ENCODE data around the gene NRG3.

The NRG3 gene

DNA sequence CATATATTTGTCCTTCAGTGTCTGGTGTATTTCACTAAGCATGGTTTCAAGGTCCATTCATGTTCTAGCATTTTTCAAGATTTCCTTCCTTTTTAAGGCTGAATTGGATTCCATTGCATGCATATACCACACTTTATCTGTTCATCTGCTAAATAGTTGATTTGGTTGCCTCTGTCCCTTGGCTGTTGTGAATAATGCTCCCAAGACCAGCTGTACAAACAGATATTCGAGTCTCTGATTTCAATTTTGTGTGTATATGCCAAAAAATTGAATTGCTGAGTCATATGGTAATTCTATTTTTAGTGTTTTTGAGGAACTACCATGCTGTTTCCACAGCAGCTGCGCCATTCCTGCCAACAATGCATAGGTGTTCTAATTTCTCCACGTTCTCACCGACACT, 216.4 kb downstream of the NRG3 start:
- TF ChIP-seq, protein P1, sequence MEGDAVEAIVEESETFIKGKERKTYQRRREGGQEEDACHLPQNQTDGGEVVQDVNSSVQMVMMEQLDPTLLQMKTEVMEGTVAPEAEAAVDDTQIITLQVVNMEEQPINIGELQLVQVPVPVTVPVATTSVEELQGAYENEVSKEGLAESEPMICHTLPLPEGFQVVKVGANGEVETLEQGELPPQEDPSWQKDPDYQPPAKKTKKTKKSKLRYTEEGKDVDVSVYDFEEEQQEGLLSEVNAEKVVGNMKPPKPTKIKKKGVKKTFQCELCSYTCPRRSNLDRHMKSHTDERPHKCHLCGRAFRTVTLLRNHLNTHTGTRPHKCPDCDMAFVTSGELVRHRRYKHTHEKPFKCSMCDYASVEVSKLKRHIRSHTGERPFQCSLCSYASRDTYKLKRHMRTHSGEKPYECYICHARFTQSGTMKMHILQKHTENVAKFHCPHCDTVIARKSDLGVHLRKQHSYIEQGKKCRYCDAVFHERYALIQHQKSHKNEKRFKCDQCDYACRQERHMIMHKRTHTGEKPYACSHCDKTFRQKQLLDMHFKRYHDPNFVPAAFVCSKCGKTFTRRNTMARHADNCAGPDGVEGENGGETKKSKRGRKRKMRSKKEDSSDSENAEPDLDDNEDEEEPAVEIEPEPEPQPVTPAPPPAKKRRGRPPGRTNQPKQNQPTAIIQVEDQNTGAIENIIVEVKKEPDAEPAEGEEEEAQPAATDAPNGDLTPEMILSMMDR (IDR thresholded peaks at IDR 0.05; ENCODE audit: control extremely low read depth, extremely low read depth, low read depth, missing control alignments) = no peak
- POLR2A ChIA-PET = no interaction called here
- no peak for DNase-seq (ENCODE audit: extremely low spot score)
- CTCF ChIA-PET = no interaction called here

DNA sequence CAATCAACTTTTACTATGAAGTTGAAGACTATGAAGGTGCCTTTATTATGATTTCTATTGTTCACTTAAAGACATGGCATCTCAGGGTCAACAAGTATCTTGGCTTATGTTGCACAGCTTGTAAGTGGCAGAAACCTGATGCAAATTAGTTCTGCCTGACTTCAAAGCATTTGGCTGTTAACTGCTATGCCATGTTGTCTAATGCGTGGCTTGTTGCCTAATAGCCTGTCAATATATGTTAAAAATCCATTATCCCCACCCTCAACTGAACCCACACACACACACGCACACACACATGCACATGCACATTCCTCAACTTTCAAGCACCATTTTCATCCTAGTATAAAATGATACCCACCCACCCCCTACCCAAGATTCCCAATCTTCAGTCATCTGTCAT, 217.1 kb downstream of the NRG3 start:
- CTCF ChIA-PET = no interaction called here
- DNase-seq (ENCODE audit: extremely low spot score) = no peak
- TF ChIP-seq, protein P1 (IDR thresholded peaks at IDR 0.05; ENCODE audit: control extremely low read depth, extremely low read depth, low read depth, missing control alignments) = no peak
- POLR2A ChIA-PET = no interaction called here

DNA sequence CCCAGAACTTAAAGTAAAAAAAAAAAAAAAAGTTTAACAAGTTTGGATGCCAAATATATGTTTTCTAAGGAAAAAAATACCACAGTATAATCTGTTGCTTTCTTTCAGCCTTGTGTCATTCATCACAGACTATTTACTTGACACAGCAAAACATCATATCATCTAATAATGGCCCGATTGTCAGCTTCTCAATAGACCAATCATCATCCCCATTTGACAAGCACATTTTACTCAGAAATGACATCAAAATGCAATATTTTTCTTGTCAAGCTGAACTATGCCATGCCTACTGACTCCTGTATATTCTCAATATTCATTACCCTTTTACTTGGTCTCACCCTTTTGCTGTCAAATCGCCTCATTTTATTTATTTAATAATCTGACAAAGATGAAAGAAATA, 249.7 kb downstream of the NRG3 start:
- TF ChIP-seq, protein P1 (IDR thresholded peaks at IDR 0.05; ENCODE audit: control extremely low read depth, extremely low read depth, low read depth, missing control alignments) = no peak
- ChIA-PET POLR2A (no interaction called here), CTCF (no interaction called here)
- no peak for DNase-seq (ENCODE audit: extremely low spot score)

DNA sequence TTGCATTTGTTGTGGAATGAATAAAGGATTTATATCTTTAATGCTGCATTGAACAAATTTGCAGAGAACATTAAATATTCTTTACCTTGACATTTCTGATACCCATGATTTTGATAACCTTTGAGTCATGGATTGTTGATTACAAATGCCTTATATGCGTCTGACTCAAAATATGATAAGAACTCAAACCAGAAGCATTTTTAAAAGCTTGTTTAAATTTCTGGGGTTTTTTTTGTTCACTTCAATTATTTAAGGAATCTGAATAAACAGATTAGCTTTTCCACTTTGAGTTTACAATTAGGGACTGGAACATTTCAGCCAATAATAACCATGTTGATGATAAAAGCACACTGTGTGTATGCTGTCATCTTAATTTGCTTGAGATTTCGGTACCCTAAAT, 253.5 kb downstream of the NRG3 start:
- no peak for DNase-seq (ENCODE audit: extremely low spot score)
- ChIA-PET POLR2A (no interaction called here), CTCF (no interaction called here)
- TF ChIP-seq, protein P1 (IDR thresholded peaks at IDR 0.05; ENCODE audit: control extremely low read depth, extremely low read depth, low read depth, missing control alignments) = no peak

DNA sequence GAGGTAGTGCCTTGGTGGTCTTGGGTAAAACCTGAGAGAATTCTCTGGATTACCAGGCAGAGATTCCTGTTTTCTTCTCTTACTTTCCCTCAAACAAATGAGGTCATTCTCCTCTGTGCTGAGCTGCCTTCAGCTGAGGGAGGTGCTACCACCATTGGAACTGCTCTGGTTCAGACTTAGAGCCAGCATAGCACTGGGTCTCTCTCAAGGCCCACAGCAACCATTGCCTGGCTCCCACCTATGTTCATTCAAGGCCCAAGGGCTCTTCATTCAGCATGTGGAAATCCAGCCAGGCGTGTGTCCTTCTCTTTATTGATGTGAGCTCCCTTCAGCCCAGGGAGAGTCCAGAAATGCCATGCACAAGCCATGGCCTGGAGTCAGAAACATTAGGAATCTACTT, 261.1 kb downstream of the NRG3 start:
- POLR2A ChIA-PET = no interaction called here

DNA sequence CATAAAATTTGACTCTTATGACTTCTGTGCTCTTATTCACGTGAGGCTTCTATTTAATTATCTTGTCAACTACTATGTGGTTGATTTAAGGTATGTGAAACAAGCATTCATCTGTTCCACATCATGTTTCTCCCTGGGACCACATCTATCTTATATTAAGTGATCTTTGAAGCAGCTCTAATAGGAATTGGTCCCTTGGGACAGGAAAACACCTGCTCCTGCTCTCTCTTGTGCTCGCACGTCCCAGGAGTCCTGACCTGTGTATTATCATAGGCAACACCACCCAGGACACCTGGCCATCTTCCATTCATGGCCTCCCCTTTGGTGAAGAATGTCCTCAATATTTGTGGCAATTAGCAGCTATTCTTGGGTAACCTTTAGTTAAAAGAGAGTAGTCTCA, 269.2 kb downstream of the NRG3 start:
- no peak for DNase-seq (ENCODE audit: extremely low spot score)
- CTCF ChIA-PET = interaction anchor here (1.3 kb wide), 1 partner anchor 10 kb away, joined by 4 read pairs; no protein-coding TSS in a partner anchor
- POLR2A ChIA-PET = no interaction called here
- TF ChIP-seq, protein P1 (IDR thresholded peaks at IDR 0.05; ENCODE audit: control extremely low read depth, extremely low read depth, low read depth, missing control alignments) = no peak

More for the DNA sequence above, 261.1 kb downstream of the NRG3 start:
- CTCF ChIA-PET = interaction anchor here (2.1 kb wide), 1 partner anchor 10 kb away, joined by 6 read pairs; no protein-coding TSS in a partner anchor
- TF ChIP-seq, protein P1 (IDR thresholded peaks at IDR 0.05; ENCODE audit: control extremely low read depth, extremely low read depth, low read depth, missing control alignments) = no peak
- DNase-seq (ENCODE audit: extremely low spot score) = no peak

DNA sequence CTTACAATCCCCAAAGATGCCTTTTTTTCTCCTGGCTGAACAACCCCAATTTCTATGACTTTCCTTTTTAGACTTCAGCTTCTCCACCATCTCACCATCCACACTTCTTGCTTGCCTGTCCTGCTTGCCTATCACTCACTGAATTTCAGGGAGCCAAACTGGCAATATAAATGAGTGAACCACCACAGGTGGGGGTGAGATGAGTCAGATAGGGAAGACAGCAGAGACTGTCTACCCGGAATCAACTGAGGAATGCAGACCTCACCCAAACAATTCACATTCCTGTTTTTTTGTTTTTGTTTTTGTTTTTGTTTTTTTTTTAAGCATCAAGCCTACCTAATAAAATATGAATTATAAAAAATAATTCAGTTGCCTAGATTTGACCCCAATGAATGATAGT, 273.8 kb downstream of the NRG3 start:
- no peak for DNase-seq (ENCODE audit: extremely low spot score)
- TF ChIP-seq, protein P1 (IDR thresholded peaks at IDR 0.05; ENCODE audit: control extremely low read depth, extremely low read depth, low read depth, missing control alignments) = no peak
- POLR2A ChIA-PET = no interaction called here
- CTCF ChIA-PET = interaction anchor here (2.1 kb wide), 1 partner anchor 14 kb away, joined by 8 read pairs; no protein-coding TSS in a partner anchor

Measured in GM10248 (cell line).